Measurements from ENCODE around the gene TAGLN.
"Not testable (repeated sequence)": the region's sequence is repeated elsewhere in the genome, so short reads cannot be mapped to it uniquely, and the experiment has no call there.

The TAGLN gene

GRCh38 chr11:117199916-117200812 is 994 bp downstream of the TAGLN start:
- Histone ChIP-seq H3K27ac (ENCODE audit: low read length) (no peak overlapping the region), H3K4me1 (ENCODE audit: control insufficient read depth, low read depth, low read length) (peaks cover 25% of the 10 kb centered on the region), H3K27me3 (ENCODE audit: control insufficient read depth, insufficient read depth, low read length) (no peaks in the 10 kb centered on the region), H3K4me3 (ENCODE audit: low read length) (peak overlapping the region; percentile 66), H3K36me3 (ENCODE audit: control insufficient read depth, low read depth, low read length) (peaks cover 23% of the 10 kb centered on the region), H3K9me3 (ENCODE audit: control insufficient read depth, low read depth, low read length) (no peaks in the 10 kb centered on the region), H3K9ac (ENCODE audit: low read length) (peak overlapping the region; percentile 74)

GRCh38 chr11:117200813-117201657 is 1.9 kb downstream of the TAGLN start:
- Histone ChIP-seq H3K27me3 (ENCODE audit: control insufficient read depth, insufficient read depth, low read length) (no peaks in the 10 kb centered on the region), H3K4me1 (ENCODE audit: control insufficient read depth, low read depth, low read length) (peaks cover 25% of the 10 kb centered on the region), H3K4me3 (ENCODE audit: low read length) (peak overlapping the region; percentile 66), H3K9me3 (ENCODE audit: control insufficient read depth, low read depth, low read length) (no peaks in the 10 kb centered on the region), H3K27ac (ENCODE audit: low read length) (no peak overlapping the region), H3K9ac (ENCODE audit: low read length) (peak overlapping the region; percentile 74), H3K36me3 (ENCODE audit: control insufficient read depth, low read depth, low read length) (peaks cover 26% of the 10 kb centered on the region)

GRCh38 chr11:117201658-117202305 is 2.6 kb downstream of the TAGLN start:
- peaks cover 25% of the 10 kb centered on the region for H3K4me1 ChIP-seq (ENCODE audit: control insufficient read depth, low read depth, low read length)
- H3K27me3 ChIP-seq (ENCODE audit: control insufficient read depth, insufficient read depth, low read length): no peaks in the 10 kb centered on the region
- no peaks in the 10 kb centered on the region for H3K9me3 ChIP-seq (ENCODE audit: control insufficient read depth, low read depth, low read length)
- H3K36me3 ChIP-seq (ENCODE audit: control insufficient read depth, low read depth, low read length): peaks cover 26% of the 10 kb centered on the region
- no peak overlapping the region for H3K9ac ChIP-seq (ENCODE audit: low read length)
- no peak overlapping the region for H3K4me3 ChIP-seq (ENCODE audit: low read length)
- no peak overlapping the region for H3K27ac ChIP-seq (ENCODE audit: low read length)

- no peak overlapping the region for H3K27ac ChIP-seq (ENCODE audit: low read length)
- H3K4me3 ChIP-seq (ENCODE audit: low read length): no peak overlapping the region
- peaks cover 25% of the 10 kb centered on the region for H3K4me1 ChIP-seq (ENCODE audit: control insufficient read depth, low read depth, low read length)
- H3K36me3 ChIP-seq (ENCODE audit: control insufficient read depth, low read depth, low read length): peaks cover 26% of the 10 kb centered on the region
- no peaks in the 10 kb centered on the region for H3K9me3 ChIP-seq (ENCODE audit: control insufficient read depth, low read depth, low read length)
- no peak overlapping the region for H3K9ac ChIP-seq (ENCODE audit: low read length)
- H3K27me3 ChIP-seq (ENCODE audit: control insufficient read depth, insufficient read depth, low read length): no peaks in the 10 kb centered on the region
These were observed 3.4 kb downstream of the TAGLN start for GRCh38 chr11:117202386-117203068.

GRCh38 chr11:117203069-117203407 is 3.9 kb downstream of the TAGLN start:
- H3K27me3 ChIP-seq (ENCODE audit: control insufficient read depth, insufficient read depth, low read length): no peaks in the 10 kb centered on the region
- H3K36me3 ChIP-seq (ENCODE audit: control insufficient read depth, low read depth, low read length): peaks cover 26% of the 10 kb centered on the region
- peaks cover 25% of the 10 kb centered on the region for H3K4me1 ChIP-seq (ENCODE audit: control insufficient read depth, low read depth, low read length)
- no peaks in the 10 kb centered on the region for H3K9me3 ChIP-seq (ENCODE audit: control insufficient read depth, low read depth, low read length)
- H3K27ac ChIP-seq (ENCODE audit: low read length): no peak overlapping the region
- H3K9ac ChIP-seq (ENCODE audit: low read length): no peak overlapping the region
- no peak overlapping the region for H3K4me3 ChIP-seq (ENCODE audit: low read length)

- peaks cover 18% of the 10 kb centered on the region for H3K4me1 ChIP-seq (ENCODE audit: control insufficient read depth, low read depth, low read length)
- H3K36me3 ChIP-seq (ENCODE audit: control insufficient read depth, low read depth, low read length): peaks cover 26% of the 10 kb centered on the region
- no peaks in the 10 kb centered on the region for H3K27me3 ChIP-seq (ENCODE audit: control insufficient read depth, insufficient read depth, low read length)
- H3K9ac ChIP-seq (ENCODE audit: low read length): no peak overlapping the region
- no peak overlapping the region for H3K27ac ChIP-seq (ENCODE audit: low read length)
- H3K4me3 ChIP-seq (ENCODE audit: low read length): no peak overlapping the region
- H3K9me3 ChIP-seq (ENCODE audit: control insufficient read depth, low read depth, low read length): no peaks in the 10 kb centered on the region
These were observed 5.3 kb downstream of the TAGLN start for GRCh38 chr11:117204283-117205080.

- Histone ChIP-seq H3K4me3 (ENCODE audit: low read length) (no peak overlapping the region), H3K27me3 (ENCODE audit: control insufficient read depth, insufficient read depth, low read length) (no peaks in the 10 kb centered on the region), H3K27ac (ENCODE audit: low read length) (no peak overlapping the region), H3K36me3 (ENCODE audit: control insufficient read depth, low read depth, low read length) (peaks cover 26% of the 10 kb centered on the region), H3K4me1 (ENCODE audit: control insufficient read depth, low read depth, low read length) (peaks cover 9% of the 10 kb centered on the region), H3K9me3 (ENCODE audit: control insufficient read depth, low read depth, low read length) (no peaks in the 10 kb centered on the region), H3K9ac (ENCODE audit: low read length) (no peak overlapping the region)
These were observed 6.1 kb downstream of the TAGLN start for GRCh38 chr11:117205211-117205818.

- H3K4me1 ChIP-seq (ENCODE audit: control insufficient read depth, low read depth, low read length); H3K9me3 ChIP-seq (ENCODE audit: control insufficient read depth, low read depth, low read length); H3K4me3 ChIP-seq (ENCODE audit: low read length); H3K9ac ChIP-seq (ENCODE audit: low read length); H3K27ac ChIP-seq (ENCODE audit: low read length); H3K27me3 ChIP-seq (ENCODE audit: control insufficient read depth, insufficient read depth, low read length): not testable (repeated sequence)
- H3K36me3 ChIP-seq (ENCODE audit: control insufficient read depth, low read depth, low read length): peaks cover 26% of the 10 kb centered on the region
These were observed 6.9 kb downstream of the TAGLN start for GRCh38 chr11:117206111-117206510.

GRCh38 chr11:117206859-117207258 is 7.7 kb downstream of the TAGLN start:
- not testable (repeated sequence) for H3K9ac ChIP-seq (ENCODE audit: low read length); H3K4me3 ChIP-seq (ENCODE audit: low read length); H3K27ac ChIP-seq (ENCODE audit: low read length)

GRCh38 chr11:117207481-117207880 is 8.3 kb downstream of the TAGLN start:
- not testable (repeated sequence) for H3K4me3 ChIP-seq (ENCODE audit: low read length); H3K4me1 ChIP-seq (ENCODE audit: control insufficient read depth, low read depth, low read length); H3K9me3 ChIP-seq (ENCODE audit: control insufficient read depth, low read depth, low read length); H3K27ac ChIP-seq (ENCODE audit: low read length); H3K27me3 ChIP-seq (ENCODE audit: control insufficient read depth, insufficient read depth, low read length); H3K9ac ChIP-seq (ENCODE audit: low read length)
- H3K36me3 ChIP-seq (ENCODE audit: control insufficient read depth, low read depth, low read length): peaks cover 26% of the 10 kb centered on the region

More at GRCh38 chr11:117206859-117207258, 7.7 kb downstream of the TAGLN start:
- peaks cover 26% of the 10 kb centered on the region for H3K36me3 ChIP-seq (ENCODE audit: control insufficient read depth, low read depth, low read length)
- H3K4me1 ChIP-seq (ENCODE audit: control insufficient read depth, low read depth, low read length); H3K27me3 ChIP-seq (ENCODE audit: control insufficient read depth, insufficient read depth, low read length); H3K9me3 ChIP-seq (ENCODE audit: control insufficient read depth, low read depth, low read length): not testable (repeated sequence)
